HepG2 (cell line): Measurements from ENCODE around the gene PIK3CA. TPM values are rescaled to one million over a fixed set of nuclear protein-coding genes. Genes with fewer than 3 reads are reported as not detected.

Source experiments
- ATAC-seq: fragments of 200-7000 bp; cut with Tn5 transposase; 3 replicates; pipeline ENCODE4 v1.9.1; 2020; ENCODE audit warnings: mild to moderate bottlenecking, moderate library complexity
- BruUV-seq: library from RNA; stranded (reverse); fragments of 400-500 nt; replicated peaks from 2 replicates; lab custom pipeline; 2021; lab: Mats Ljungman, UMichigan
- CTCF ChIA-PET: fragments of 300-600 bp; formaldehyde crosslinking; extraction: SDS; loops from one replicate; lab custom pipeline; 2021; ENCODE audit warnings: low total read pairs, inconsistent platforms, low intra/inter-chr PET ratio; lab: Yijun Ruan, JAX
- POLR2A ChIA-PET: fragments of 350-600 bp; sonication (Branson Sonifier 250); formaldehyde crosslinking; loops from one replicate; lab custom pipeline; 2020; ENCODE audit warnings: antibody characterized with exemption, inconsistent platforms; lab: Yijun Ruan, JAX
- DNase-seq: peaks from one replicate; pipeline ENCODE4 v3.0.0-alpha.2; 2015; ENCODE audit warnings: low spot score
- FAIRE-seq: peaks from 3 replicates; lab custom pipeline; 2011; peaks lifted over from hg19 to GRCh38; lab: Jason Lieb, UNC
- H2AFZ ChIP-seq: one replicate; pipeline ENCODE4 v1.6.1; 2011; ENCODE audit warnings: low read length, inconsistent platforms
- H3K27ac ChIP-seq: fragments of 300-600 bp; 3 replicates; pipeline ENCODE4 v1.8.0; 2011; ENCODE audit warnings: mixed run types, mild to moderate bottlenecking, mixed read lengths, low read length, inconsistent platforms; ENCODE audit not compliant: insufficient read depth; ENCODE audit errors: extremely low read length
- H3K27me3 ChIP-seq, 2 experiments: fragments of 200-600 bp in 1 of 2; 2 replicates in 1 of 2; 3 replicates in 1 of 2; pipeline versions ENCODE4 v1.6.0 to v1.8.0; 2011; ENCODE audit warnings: low read length in 2 of 2, mild to moderate bottlenecking in 2 of 2, moderate library complexity in 2 of 2, inconsistent platforms in 1 of 2; ENCODE audit not compliant: insufficient read depth in 2 of 2, control insufficient read depth in 1 of 2
- H3K36me3 ChIP-seq, 2 experiments: fragments of 200-600 bp in 1 of 2; replicated peaks in 1 of 2; 2 replicates in 1 of 2; 3 replicates in 1 of 2; pipeline versions ENCODE4 v1.5.1 to v1.8.0; 2011; ENCODE audit warnings: low read length in 2 of 2, inconsistent platforms in 1 of 2; ENCODE audit not compliant: insufficient read depth in 2 of 2, control insufficient read depth in 1 of 2
- H3K4me1 ChIP-seq: 2 replicates; pipeline ENCODE4 v1.5.1; 2012; ENCODE audit warnings: low read length, inconsistent platforms; ENCODE audit not compliant: insufficient read depth
- H3K4me2 ChIP-seq: 2 replicates; pipeline ENCODE4 v1.6.0; 2011; ENCODE audit warnings: low read depth, low read length, inconsistent platforms
- H3K4me3 ChIP-seq, 3 experiments: fragments of 200-600 bp in 1 of 3; sonication (generic), shearing (Covaris generic) in 1 of 3; replicated peaks in 1 of 3; 2 replicates each; pipeline ENCODE4 v1.5.1; 2011 to 2016; ENCODE audit warnings: low read length in 3 of 3, inconsistent platforms in 2 of 3, low read depth in 2 of 3, mild to moderate bottlenecking in 2 of 3, control low read depth in 1 of 3, mixed read lengths in 1 of 3; ENCODE audit not compliant: insufficient read depth in 1 of 3
- H3K79me2 ChIP-seq: one replicate; pipeline ENCODE4 v1.6.1; 2011; ENCODE audit warnings: low read length, inconsistent platforms; ENCODE audit not compliant: insufficient read depth
- H3K9ac ChIP-seq: 2 replicates; pipeline ENCODE4 v1.6.0; 2011; ENCODE audit warnings: mild to moderate bottlenecking, low read depth, low read length, inconsistent platforms; ENCODE audit not compliant: insufficient read depth
- H3K9me3 ChIP-seq: 2 replicates; pipeline ENCODE4 v1.5.1; 2012; ENCODE audit warnings: mild to moderate bottlenecking, low read length
- H4K20me1 ChIP-seq: 2 replicates; pipeline ENCODE4 v1.6.0; 2011; ENCODE audit warnings: inconsistent platforms, mild to moderate bottlenecking, low read length, moderate library complexity; ENCODE audit not compliant: insufficient read depth
- DZIP1 ChIP-seq: sonication (generic); formaldehyde crosslinking; IDR thresholded peaks from 2 replicates; pipeline ENCODE4 v1.5.0; 2020; ENCODE audit warnings: mild to moderate bottlenecking, missing genetic modification reagents
- RBM22 ChIP-seq: fragments of 200-400 bp; formaldehyde crosslinking; optimal IDR thresholded peaks from 2 replicates; pipeline ENCODE3; 2017; ENCODE audit warnings: mild to moderate bottlenecking, low read length, moderate library complexity
- ZBTB8A ChIP-seq: sonication (generic); formaldehyde crosslinking; IDR thresholded peaks from 2 replicates; pipeline ENCODE4 v1.4.0; 2020; ENCODE audit warnings: mild to moderate bottlenecking, low read depth, missing genetic modification reagents, borderline replicate concordance
- ZFP36L2 ChIP-seq: sonication (generic); formaldehyde crosslinking; IDR thresholded peaks from 2 replicates; pipeline ENCODE4 v1.4.0; 2020; ENCODE audit warnings: missing genetic modification reagents
- ZFP90 ChIP-seq: sonication (generic); formaldehyde crosslinking; IDR thresholded peaks from 2 replicates; pipeline ENCODE4 v1.8.0; 2022; ENCODE audit warnings: missing genetic modification reagents, mild to moderate bottlenecking, inconsistent platforms, borderline replicate concordance
- ZNF143 ChIP-seq: sonication (generic); formaldehyde crosslinking; IDR thresholded peaks from 2 replicates; pipeline ENCODE4 v1.4.0; 2020; ENCODE audit warnings: missing genetic modification reagents
- WGBS: methylation state at CpG from one replicate; pipeline ENCODE4 v1.1.6; 2017; ENCODE audit warnings: low lambda C conversion rate; 5-methylcytosine and 5-hydroxymethylcytosine counted together
- in situ Hi-C: cut with HindIII; loops from 2 replicates; pipeline ENCODE4 v1.10.0; 2017; ENCODE audit warnings: low pct_unique_long_range_greater_than_20kb; ENCODE audit not compliant: extremely low pct_ligation_motif_present
- intact Hi-C: fragments of 100-400 bp; cut with micrococcal nuclease; formaldehyde crosslinking; loops from one replicate; pipeline ENCODE4 v1.10.0; 2022; ENCODE audit not compliant: unreplicated experiment
- polyA plus RNA-seq, 8 experiments: library from polyadenylated mRNA; depleted of rRNA in 3 of 8; stranded (reverse) in 7 of 8; unstranded in 1 of 8; fragments of >200 nt; fragmentation: Illumina TruSeq in 4 of 8; extraction: Trizol in 4 of 8; gene quantifications; 2 replicates each; pipeline versions ENCODE4 v1.2.1 to v1.2.3, GENCODE V29; 2011 to 2016; ENCODE audit warnings: low read depth in 4 of 8, missing spikeins in 1 of 8, mixed read lengths in 1 of 8; ENCODE audit not compliant: insufficient read depth in 1 of 8
- total RNA-seq, 5 experiments: library from RNA; depleted of rRNA; stranded (reverse); fragments of >200 nt; fragmentation: Illumina TruSeq; extraction: Trizol; gene quantifications; 2 replicates each; pipeline ENCODE4 v1.2.3, GENCODE V29; 2016; ENCODE audit warnings: low read depth in 1 of 5
- TF ChIP-seq, protein P1 (sequence below): sonication (generic); formaldehyde crosslinking; IDR thresholded peaks from 2 replicates; pipeline ENCODE4 v1.4.0; 2020; ENCODE audit warnings: missing genetic modification reagents, borderline replicate concordance

Gene PIK3CA
- total and polyA plus RNA-seq, 2 of the 13 experiments (the other 11 are each of a cell fraction or from before 2014, with no cell fraction given): 5.7 to 11.4 TPM

DNA sequence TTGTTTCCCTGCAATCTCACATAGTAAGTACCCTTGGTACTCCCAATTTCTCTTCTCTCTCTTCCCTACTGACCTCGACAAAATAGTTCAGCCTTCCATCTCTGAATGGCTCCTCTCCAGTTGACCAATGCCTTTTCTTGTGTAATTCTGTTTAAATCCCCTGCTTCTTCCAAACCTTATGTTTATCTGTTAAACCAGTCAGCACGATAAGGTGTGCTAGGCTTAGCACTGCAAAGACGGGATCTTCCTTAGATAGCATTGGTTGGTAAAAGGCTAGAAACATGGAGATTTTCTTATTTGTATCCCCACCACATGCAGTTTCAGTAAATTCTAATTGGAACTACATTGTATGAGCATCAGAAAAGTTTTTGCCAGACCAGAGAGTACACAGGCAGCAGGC, 128.6 kb downstream of the PIK3CA start:
- Histone ChIP-seq H3K9ac (no peak overlapping the region), H3K9me3 (no peaks in the 10 kb centered on the region), H3K4me1 (no peaks in the 10 kb centered on the region; the same call in 1 of the 2 replicates), H4K20me1 (no peaks in the 10 kb centered on the region), H3K27ac (no peak overlapping the region), H3K27me3 (no peaks in the 10 kb centered on the region; a peak in 1 of 5 replicates), H2AFZ (no peak overlapping the region), H3K4me3 (no peak overlapping the region), H3K79me2 (no peaks in the 10 kb centered on the region), H3K36me3 (no peaks in the 10 kb centered on the region), H3K4me2 (no peak overlapping the region)
- intact Hi-C loops (no loop called here), in situ Hi-C loops (no loop called here)
- FAIRE-seq (no peak), ATAC-seq (no peak), DNase-seq (no peak)
- BruUV-seq: no TSS peak
- POLR2A ChIA-PET: no interaction called here
- TF ChIP-seq ZNF143: no peak
- no peak for TF ChIP-seq DZIP1 (CRISPR knock-in tag)
- TF ChIP-seq, protein P1, sequence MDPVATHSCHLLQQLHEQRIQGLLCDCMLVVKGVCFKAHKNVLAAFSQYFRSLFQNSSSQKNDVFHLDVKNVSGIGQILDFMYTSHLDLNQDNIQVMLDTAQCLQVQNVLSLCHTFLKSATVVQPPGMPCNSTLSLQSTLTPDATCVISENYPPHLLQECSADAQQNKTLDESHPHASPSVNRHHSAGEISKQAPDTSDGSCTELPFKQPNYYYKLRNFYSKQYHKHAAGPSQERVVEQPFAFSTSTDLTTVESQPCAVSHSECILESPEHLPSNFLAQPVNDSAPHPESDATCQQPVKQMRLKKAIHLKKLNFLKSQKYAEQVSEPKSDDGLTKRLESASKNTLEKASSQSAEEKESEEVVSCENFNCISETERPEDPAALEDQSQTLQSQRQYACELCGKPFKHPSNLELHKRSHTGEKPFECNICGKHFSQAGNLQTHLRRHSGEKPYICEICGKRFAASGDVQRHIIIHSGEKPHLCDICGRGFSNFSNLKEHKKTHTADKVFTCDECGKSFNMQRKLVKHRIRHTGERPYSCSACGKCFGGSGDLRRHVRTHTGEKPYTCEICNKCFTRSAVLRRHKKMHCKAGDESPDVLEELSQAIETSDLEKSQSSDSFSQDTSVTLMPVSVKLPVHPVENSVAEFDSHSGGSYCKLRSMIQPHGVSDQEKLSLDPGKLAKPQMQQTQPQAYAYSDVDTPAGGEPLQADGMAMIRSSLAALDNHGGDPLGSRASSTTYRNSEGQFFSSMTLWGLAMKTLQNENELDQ (CRISPR knock-in tag): no peak
- no peak for TF ChIP-seq RBM22
- TF ChIP-seq ZFP36L2 (CRISPR knock-in tag): no peak
- no peak for TF ChIP-seq ZBTB8A
- no peak for TF ChIP-seq ZFP90
- WGBS: 38% methylated on average over 3 of the region's 3 CpGs
- CTCF ChIA-PET: no interaction called here
